22Rv1 (cell line): Measurements from ENCODE around the gene GRM7.

ENCODE experiments used
- CTCF ChIP-seq: fragments of 450-650 bp; IDR thresholded peaks from 2 replicates; pipeline ENCODE4 v1.5.1; 2017; ENCODE audit warnings: mild to moderate bottlenecking
- ZFX ChIP-seq: fragments of 450-650 bp; IDR thresholded peaks from 2 replicates; pipeline ENCODE4 v1.6.1; 2017; ENCODE audit warnings: antibody characterized with exemption, borderline replicate concordance

GRCh38 chr3:7382293-7383010 lies 521.5 kb downstream of the GRM7 start:
- no peak for TF ChIP-seq CTCF
- no peak for TF ChIP-seq ZFX
